H9 (cell line): ENCODE data around the gene HMCN1. TPM values are rescaled to one million over a fixed set of nuclear protein-coding genes. Genes with fewer than 3 reads are reported as not detected.

Experiments
- DNase-seq: peaks from one replicate; pipeline ENCODE4 v3.0.0-alpha.2; 2017
- H2AFZ ChIP-seq: one replicate; pipeline ENCODE4 v1.6.1; 2013; ENCODE audit warnings: mild to moderate bottlenecking, low read length, control low read depth, moderate library complexity
- H2AK5ac ChIP-seq: 2 replicates; pipeline ENCODE4 v1.6.1; 2013; ENCODE audit warnings: low read length, control low read depth, mixed read lengths; ENCODE audit not compliant: insufficient read length
- H2BK120ac ChIP-seq: one replicate; pipeline ENCODE4 v1.6.1; 2013; ENCODE audit warnings: low read depth, mild to moderate bottlenecking, low read length, control low read depth, inconsistent platforms; ENCODE audit not compliant: poor library complexity, severe bottlenecking
- H2BK12ac ChIP-seq: 2 replicates; pipeline ENCODE4 v1.6.1; 2013; ENCODE audit warnings: low read length, control low read depth, mixed read lengths, low read depth; ENCODE audit not compliant: insufficient read length
- H2BK15ac ChIP-seq: 2 replicates; pipeline ENCODE4 v1.6.1; 2013; ENCODE audit warnings: low read depth, low read length, control low read depth
- H2BK20ac ChIP-seq: one replicate; pipeline ENCODE4 v1.6.1; 2013; ENCODE audit warnings: low read depth, mild to moderate bottlenecking, low read length, control low read depth, inconsistent platforms; ENCODE audit not compliant: poor library complexity, severe bottlenecking
- H2BK5ac ChIP-seq: 2 replicates; pipeline ENCODE4 v1.6.1; 2013; ENCODE audit warnings: low read length, control low read depth, mixed read lengths; ENCODE audit not compliant: insufficient read length
- H3K14ac ChIP-seq: 2 replicates; pipeline ENCODE4 v1.6.1; 2013; ENCODE audit warnings: low read length, control low read depth; ENCODE audit not compliant: insufficient read depth
- H3K18ac ChIP-seq: 2 replicates; pipeline ENCODE4 v1.6.1; 2013; ENCODE audit warnings: low read depth, mild to moderate bottlenecking, mixed read lengths, low read length, control low read depth; ENCODE audit not compliant: insufficient read length
- H3K23ac ChIP-seq: 2 replicates; pipeline ENCODE4 v1.6.1; 2013; ENCODE audit warnings: low read length, control low read depth, mixed read lengths, low read depth; ENCODE audit not compliant: insufficient read length
- H3K23me2 ChIP-seq: 2 replicates; pipeline ENCODE4 v1.6.1; 2013; ENCODE audit warnings: low read depth, mild to moderate bottlenecking, mixed read lengths, low read length, control low read depth; ENCODE audit not compliant: insufficient read length, poor library complexity, severe bottlenecking
- H3K27ac ChIP-seq: 2 replicates; pipeline ENCODE4 v1.5.1; 2013; ENCODE audit warnings: low read length, control low read depth, mixed read lengths, low read depth; ENCODE audit not compliant: insufficient read length
- H3K27me3 ChIP-seq: 2 replicates; pipeline ENCODE4 v1.6.1; 2013; ENCODE audit warnings: low read length, control low read depth, inconsistent platforms; ENCODE audit not compliant: insufficient read depth
- H3K4ac ChIP-seq: 2 replicates; pipeline ENCODE4 v1.6.1; 2013; ENCODE audit warnings: low read depth, mild to moderate bottlenecking, control low read depth, inconsistent platforms, low read length, moderate library complexity
- H3K4me1 ChIP-seq: 2 replicates; pipeline ENCODE4 v1.6.1; 2013; ENCODE audit warnings: low read length, control low read depth, inconsistent platforms; ENCODE audit not compliant: insufficient read depth
- H3K4me2 ChIP-seq: 2 replicates; pipeline ENCODE4 v1.6.1; 2013; ENCODE audit warnings: low read length, control low read depth, mixed read lengths; ENCODE audit not compliant: insufficient read length, insufficient read depth
- H3K56ac ChIP-seq: 2 replicates; pipeline ENCODE4 v1.6.1; 2013; ENCODE audit warnings: low read depth, mild to moderate bottlenecking, mixed read lengths, low read length, control low read depth; ENCODE audit not compliant: insufficient read length
- H3K79me1 ChIP-seq: 2 replicates; pipeline ENCODE4 v1.6.1; 2013; ENCODE audit warnings: low read depth, mild to moderate bottlenecking, moderate library complexity, low read length, control low read depth, inconsistent platforms; ENCODE audit not compliant: insufficient read depth, poor library complexity, severe bottlenecking
- H3K79me2 ChIP-seq: 2 replicates; pipeline ENCODE4 v1.6.1; 2013; ENCODE audit warnings: low read length, control low read depth, inconsistent platforms; ENCODE audit not compliant: insufficient read depth
- H3K9ac ChIP-seq: 2 replicates; pipeline ENCODE4 v1.6.1; 2013; ENCODE audit warnings: low read length, control low read depth, mixed read lengths; ENCODE audit not compliant: insufficient read length; ENCODE audit errors: extremely low read depth
- H3K9me3 ChIP-seq: one replicate; pipeline ENCODE4 v1.6.1; 2013; ENCODE audit warnings: low read depth, low read length, inconsistent platforms; ENCODE audit not compliant: control insufficient read depth
- H3T11ph ChIP-seq: one replicate; pipeline ENCODE4 v1.6.1; 2013; ENCODE audit warnings: mild to moderate bottlenecking, low read length, control low read depth, inconsistent platforms
- H4K20me1 ChIP-seq: one replicate; pipeline ENCODE4 v1.6.1; 2013; ENCODE audit not compliant: control insufficient read depth, insufficient read length, insufficient read depth
- H4K5ac ChIP-seq: 2 replicates; pipeline ENCODE4 v1.6.1; 2013; ENCODE audit warnings: low read depth, mild to moderate bottlenecking, mixed read lengths, low read length, control low read depth; ENCODE audit not compliant: insufficient read length
- H4K8ac ChIP-seq: replicated peaks from 2 replicates; pipeline ENCODE4 v1.6.1; 2013; ENCODE audit warnings: low read length, control low read depth, mixed read lengths, low read depth; ENCODE audit not compliant: insufficient read length
- H4K91ac ChIP-seq: 2 replicates; pipeline ENCODE4 v1.6.1; 2013; ENCODE audit warnings: low read depth, mild to moderate bottlenecking, moderate library complexity, mixed read lengths, low read length, control low read depth; ENCODE audit not compliant: insufficient read length
- H3K27ac Mint-ChIP-seq, 3 experiments: 2 replicates in 2 of 3; 3 replicates in 1 of 3; pipeline ENCODE4 v1.8.0; 2020 to 2021; ENCODE audit warnings: mixed read lengths in 3 of 3, mild to moderate bottlenecking in 1 of 3, moderate library complexity in 1 of 3
- H3K27me3 Mint-ChIP-seq: 2 replicates; pipeline ENCODE4 v1.8.0; 2021; ENCODE audit warnings: low read depth, mild to moderate bottlenecking, moderate library complexity, mixed read lengths
- H3K36me3 Mint-ChIP-seq, 3 experiments: 2 replicates in 2 of 3; 3 replicates in 1 of 3; pipeline ENCODE4 v1.8.0; 2020 to 2021; ENCODE audit warnings: low read depth in 3 of 3, mixed read lengths in 3 of 3; ENCODE audit not compliant: insufficient read depth in 1 of 3
- H3K4me1 Mint-ChIP-seq, 2 experiments: 2 replicates each; pipeline ENCODE4 v1.8.0; 2020; ENCODE audit warnings: mixed read lengths in 2 of 2
- H3K4me3 Mint-ChIP-seq, 2 experiments: 2 replicates in 1 of 2; 3 replicates in 1 of 2; pipeline ENCODE4 v1.8.0; 2020 to 2021; ENCODE audit warnings: mild to moderate bottlenecking in 2 of 2, mixed read lengths in 2 of 2, moderate library complexity in 1 of 2
- H3K9me3 Mint-ChIP-seq, 2 experiments: 2 replicates in 1 of 2; 3 replicates in 1 of 2; pipeline ENCODE4 v1.8.0; 2020; ENCODE audit warnings: mild to moderate bottlenecking in 2 of 2, mixed read lengths in 2 of 2, moderate library complexity in 1 of 2
- WGBS: extraction: QIAGEN DNeasy Blood & Tissue Kit; methylation state at CpG from one replicate; pipeline ENCODE4 v1.1.7; 2013; ENCODE audit warnings: missing lambda C conversion rate, low lambda C conversion rate, mixed read lengths; ENCODE audit not compliant: insufficient read length; ENCODE audit errors: extremely low coverage; 5-methylcytosine and 5-hydroxymethylcytosine counted together
- total RNA-seq: library from RNA; stranded (reverse); gene quantifications from 2 replicates; pipeline ENCODE4 v1.2.1, GENCODE V29; 2021
- TF ChIP-seq, protein P1 (sequence below): fragments of 200-600 bp; sonication (generic); conservative IDR thresholded peaks from 3 replicates; pipeline ENCODE4 v1.8.0; 2021; ENCODE audit warnings: antibody characterized with exemption, mild to moderate bottlenecking

Gene HMCN1
- total RNA-seq, 1 experiment from 2014 or later: 3.3 TPM

DNA sequence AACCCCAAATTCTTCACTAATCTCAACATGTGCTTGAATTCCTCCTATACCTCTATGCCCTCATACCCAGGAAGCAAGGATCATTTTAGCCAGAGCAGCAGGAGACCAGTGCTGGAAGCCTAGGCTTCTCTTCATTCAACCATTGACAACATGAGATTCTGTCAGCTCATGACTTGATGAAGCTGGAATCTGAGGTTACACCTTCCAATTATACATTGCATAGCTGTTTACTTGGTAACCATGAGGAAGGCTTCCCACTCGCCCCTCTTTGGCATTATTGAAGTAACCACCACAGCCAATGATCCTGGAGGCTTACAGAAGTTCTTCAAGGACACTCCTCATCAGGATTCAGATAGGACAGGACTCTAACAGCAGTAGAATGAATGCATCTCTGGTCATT is 480.6 kb downstream of the HMCN1 start:
- H3K18ac ChIP-seq: no peak overlapping the region
- no peaks in the 10 kb centered on the region for H3K27me3 ChIP-seq
- Mint-ChIP-seq H3K4me3 (no peak overlapping the region), H3K27ac (peak overlapping the region in 1 of 3 experiments; percentile 80; a peak in 1 of 7 replicates), H3K27me3 (no peaks in the 10 kb centered on the region), H3K4me1 (peaks cover 0 to 2% of the 10 kb centered on the region in 2 experiments; a peak in 1 of 4 replicates), H3K9me3 (no peaks in the 10 kb centered on the region; a peak in 1 of 5 replicates), H3K36me3 (no peaks in the 10 kb centered on the region)
- H2BK120ac ChIP-seq: no peak overlapping the region
- no CpG with 5 or more reads among the region's 1 CpG for WGBS
- no peaks in the 10 kb centered on the region for H3K9me3 ChIP-seq
- no peak overlapping the region for H3K4me2 ChIP-seq
- no peak overlapping the region for H2BK5ac ChIP-seq
- no peak overlapping the region for H4K8ac ChIP-seq
- no peak overlapping the region for H3K27ac ChIP-seq
- no peaks in the 10 kb centered on the region for H3K79me2 ChIP-seq
- no peak overlapping the region for H3K4ac ChIP-seq
- no peak overlapping the region for H2BK12ac ChIP-seq
- TF ChIP-seq, protein P1, sequence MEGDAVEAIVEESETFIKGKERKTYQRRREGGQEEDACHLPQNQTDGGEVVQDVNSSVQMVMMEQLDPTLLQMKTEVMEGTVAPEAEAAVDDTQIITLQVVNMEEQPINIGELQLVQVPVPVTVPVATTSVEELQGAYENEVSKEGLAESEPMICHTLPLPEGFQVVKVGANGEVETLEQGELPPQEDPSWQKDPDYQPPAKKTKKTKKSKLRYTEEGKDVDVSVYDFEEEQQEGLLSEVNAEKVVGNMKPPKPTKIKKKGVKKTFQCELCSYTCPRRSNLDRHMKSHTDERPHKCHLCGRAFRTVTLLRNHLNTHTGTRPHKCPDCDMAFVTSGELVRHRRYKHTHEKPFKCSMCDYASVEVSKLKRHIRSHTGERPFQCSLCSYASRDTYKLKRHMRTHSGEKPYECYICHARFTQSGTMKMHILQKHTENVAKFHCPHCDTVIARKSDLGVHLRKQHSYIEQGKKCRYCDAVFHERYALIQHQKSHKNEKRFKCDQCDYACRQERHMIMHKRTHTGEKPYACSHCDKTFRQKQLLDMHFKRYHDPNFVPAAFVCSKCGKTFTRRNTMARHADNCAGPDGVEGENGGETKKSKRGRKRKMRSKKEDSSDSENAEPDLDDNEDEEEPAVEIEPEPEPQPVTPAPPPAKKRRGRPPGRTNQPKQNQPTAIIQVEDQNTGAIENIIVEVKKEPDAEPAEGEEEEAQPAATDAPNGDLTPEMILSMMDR: no peak
- H3T11ph ChIP-seq: no peak overlapping the region
- no peak overlapping the region for H4K91ac ChIP-seq
- H3K4me1 ChIP-seq: no peaks in the 10 kb centered on the region
- no peak overlapping the region for H3K9ac ChIP-seq
- no peak for DNase-seq
- H4K5ac ChIP-seq: no peak overlapping the region
- H2BK20ac ChIP-seq: no peak overlapping the region
- no peak overlapping the region for H3K23ac ChIP-seq
- H3K14ac ChIP-seq: no peak overlapping the region
- no peaks in the 10 kb centered on the region for H3K23me2 ChIP-seq
- no peak overlapping the region for H2AK5ac ChIP-seq
- no peaks in the 10 kb centered on the region for H3K79me1 ChIP-seq
- no peaks in the 10 kb centered on the region for H4K20me1 ChIP-seq
- no peak overlapping the region for H2AFZ ChIP-seq
- H2BK15ac ChIP-seq: no peak overlapping the region
- H3K56ac ChIP-seq: no peak overlapping the region
